Parathyroid adenoma (tissue), 2 donors: ENCODE measurements around the gene SELENOP.

Experiments
- H2AFZ ChIP-seq: fragments of 300-600 bp; sonication (generic); one replicate; pipeline ENCODE4 v1.7.0; 2017; ENCODE audit warnings: antibody characterized with exemption, mild to moderate bottlenecking
- H3K27ac ChIP-seq: fragments of 300-600 bp; sonication (generic); one replicate; pipeline ENCODE4 v1.7.0; 2017
- H3K27me3 ChIP-seq: fragments of 300-600 bp; sonication (generic); one replicate; pipeline ENCODE4 v1.7.0; 2017; ENCODE audit warnings: low read length; ENCODE audit not compliant: control insufficient read depth, insufficient read depth
- H3K36me3 ChIP-seq: fragments of 300-600 bp; sonication (generic); one replicate; pipeline ENCODE4 v1.7.0; 2017; ENCODE audit warnings: low read length; ENCODE audit not compliant: control insufficient read depth, insufficient read depth
- H3K4me1 ChIP-seq: fragments of 300-600 bp; sonication (generic); one replicate; pipeline ENCODE4 v1.7.0; 2017; ENCODE audit warnings: control low read depth
- H3K4me2 ChIP-seq: fragments of 300-600 bp; sonication (generic); one replicate; pipeline ENCODE4 v1.7.0; 2017; ENCODE audit warnings: low read length
- H3K4me3 ChIP-seq: fragments of 300-600 bp; sonication (generic); one replicate; pipeline ENCODE4 v1.7.0; 2017; ENCODE audit warnings: low read depth, low read length
- H3K79me2 ChIP-seq: fragments of 300-600 bp; sonication (generic); one replicate; pipeline ENCODE4 v1.7.0; 2017; ENCODE audit warnings: control low read depth
- H3K9ac ChIP-seq: fragments of 300-600 bp; sonication (generic); one replicate; pipeline ENCODE4 v1.7.0; 2017; ENCODE audit warnings: mild to moderate bottlenecking
- H3K9me3 ChIP-seq: fragments of 300-600 bp; sonication (generic); one replicate; pipeline ENCODE4 v1.7.0; 2017; ENCODE audit warnings: low read length; ENCODE audit not compliant: control insufficient read depth
- TF ChIP-seq, protein P1 (sequence below): fragments of 300-600 bp; sonication (generic); IDR thresholded peaks from one replicate; pipeline ENCODE4 v1.7.0; 2017; ENCODE audit warnings: antibody characterized with exemption, mild to moderate bottlenecking
- donor health status: primary hyperparathyroidism.

The SELENOP gene

DNA sequence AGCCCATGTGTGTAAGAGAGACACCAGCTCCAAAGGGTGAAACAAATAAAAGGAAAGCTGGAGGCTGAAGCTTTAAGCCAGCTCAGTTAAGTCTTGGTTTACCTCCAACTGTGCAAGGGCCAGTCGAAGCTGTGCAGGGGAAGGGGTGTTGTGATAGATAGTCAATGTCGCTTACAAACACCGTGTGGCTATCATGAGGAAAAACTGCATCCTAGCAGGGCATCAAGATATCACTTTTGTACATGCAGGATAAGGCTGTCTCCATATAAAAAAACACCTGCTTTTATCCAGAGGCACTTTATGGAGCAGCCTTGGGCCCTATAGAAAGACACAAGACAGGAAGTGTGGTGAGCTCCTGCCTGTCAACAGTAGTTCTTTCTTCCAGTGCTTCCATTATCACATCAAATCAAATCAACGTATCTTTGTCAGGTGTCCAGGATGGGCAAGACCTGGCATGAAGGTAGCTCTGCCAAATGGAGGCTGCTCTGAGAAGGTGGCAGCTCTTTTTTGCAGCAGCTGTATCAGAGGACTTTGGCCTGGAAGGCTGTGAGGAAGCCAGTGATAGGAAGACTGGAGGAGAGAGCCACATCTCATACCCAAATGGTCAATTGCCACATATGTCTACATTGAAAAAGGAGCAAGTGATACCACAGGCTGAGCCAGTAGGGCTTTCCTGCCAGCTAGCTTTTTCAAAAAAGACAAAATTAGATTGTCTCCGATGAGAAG is 29.3 kb upstream of the SELENOP start:
- TF ChIP-seq, protein P1, sequence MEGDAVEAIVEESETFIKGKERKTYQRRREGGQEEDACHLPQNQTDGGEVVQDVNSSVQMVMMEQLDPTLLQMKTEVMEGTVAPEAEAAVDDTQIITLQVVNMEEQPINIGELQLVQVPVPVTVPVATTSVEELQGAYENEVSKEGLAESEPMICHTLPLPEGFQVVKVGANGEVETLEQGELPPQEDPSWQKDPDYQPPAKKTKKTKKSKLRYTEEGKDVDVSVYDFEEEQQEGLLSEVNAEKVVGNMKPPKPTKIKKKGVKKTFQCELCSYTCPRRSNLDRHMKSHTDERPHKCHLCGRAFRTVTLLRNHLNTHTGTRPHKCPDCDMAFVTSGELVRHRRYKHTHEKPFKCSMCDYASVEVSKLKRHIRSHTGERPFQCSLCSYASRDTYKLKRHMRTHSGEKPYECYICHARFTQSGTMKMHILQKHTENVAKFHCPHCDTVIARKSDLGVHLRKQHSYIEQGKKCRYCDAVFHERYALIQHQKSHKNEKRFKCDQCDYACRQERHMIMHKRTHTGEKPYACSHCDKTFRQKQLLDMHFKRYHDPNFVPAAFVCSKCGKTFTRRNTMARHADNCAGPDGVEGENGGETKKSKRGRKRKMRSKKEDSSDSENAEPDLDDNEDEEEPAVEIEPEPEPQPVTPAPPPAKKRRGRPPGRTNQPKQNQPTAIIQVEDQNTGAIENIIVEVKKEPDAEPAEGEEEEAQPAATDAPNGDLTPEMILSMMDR, result no peak
- Histone ChIP-seq H3K4me2 (no peak overlapping the region), H3K4me3 (no peak overlapping the region), H3K4me1 (peaks cover 3% of the 10 kb centered on the region), H3K27me3 (no peaks in the 10 kb centered on the region), H3K27ac (no peak overlapping the region), H3K9ac (no peak overlapping the region), H3K79me2 (no peaks in the 10 kb centered on the region), H3K36me3 (no peaks in the 10 kb centered on the region), H2AFZ (peak overlapping the region; percentile 76), H3K9me3 (no peaks in the 10 kb centered on the region)

DNA sequence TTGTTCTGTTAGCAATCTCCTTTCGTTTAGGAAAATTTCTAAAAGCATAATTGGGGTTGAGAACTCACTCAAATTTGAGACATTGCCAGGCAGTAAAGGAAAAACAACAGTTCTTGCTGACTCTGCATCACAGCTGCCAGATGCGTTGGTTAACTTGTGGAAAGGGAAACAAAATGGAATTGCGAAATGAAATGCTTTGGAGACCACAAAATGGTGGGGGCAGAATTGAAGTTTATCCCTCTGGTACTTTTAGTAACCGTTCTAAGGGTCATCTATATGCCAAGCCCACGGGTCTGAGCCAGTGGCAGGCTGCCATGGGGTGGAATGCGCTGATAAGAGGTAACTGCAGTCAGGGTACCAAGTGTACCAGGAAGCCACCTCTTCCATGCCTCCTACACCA is 28.6 kb upstream of the SELENOP start:
- H3K27ac ChIP-seq, result peak overlapping the region; percentile 7
- no peaks in the 10 kb centered on the region for H3K9me3 ChIP-seq
- peak overlapping the region; percentile 76 for H2AFZ ChIP-seq
- H3K4me2 ChIP-seq, result peak overlapping the region; percentile 63
- no peaks in the 10 kb centered on the region for H3K79me2 ChIP-seq
- peaks cover 3% of the 10 kb centered on the region for H3K4me1 ChIP-seq
- no peak overlapping the region for H3K9ac ChIP-seq
- TF ChIP-seq, protein P1, result no peak
- H3K4me3 ChIP-seq, result peak overlapping the region; percentile 33
- no peaks in the 10 kb centered on the region for H3K36me3 ChIP-seq
- no peaks in the 10 kb centered on the region for H3K27me3 ChIP-seq

DNA sequence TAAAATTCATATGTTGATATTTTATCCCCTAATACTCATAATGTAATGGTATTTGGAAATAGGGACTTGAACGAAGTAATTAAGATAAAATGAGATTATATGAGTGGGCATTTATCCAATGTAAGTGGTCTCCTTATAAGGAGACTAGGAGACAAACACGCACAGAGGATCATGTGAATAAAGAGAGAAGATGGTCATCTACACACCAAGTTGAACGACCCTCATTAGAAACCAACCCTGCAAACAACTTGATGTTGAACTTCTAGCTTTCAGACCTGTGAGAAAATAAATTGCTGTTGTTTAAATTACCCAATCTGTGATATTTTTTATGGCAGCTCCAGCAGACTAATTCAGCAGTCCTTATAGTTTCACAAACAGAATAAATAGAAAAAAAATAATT is 27.5 kb upstream of the SELENOP start:
- H3K9ac ChIP-seq, result no peak overlapping the region
- no peaks in the 10 kb centered on the region for H3K27me3 ChIP-seq
- no peak overlapping the region for H3K4me2 ChIP-seq
- H2AFZ ChIP-seq, result no peak overlapping the region
- no peak overlapping the region for H3K4me3 ChIP-seq
- H3K79me2 ChIP-seq, result no peaks in the 10 kb centered on the region
- peaks cover 3% of the 10 kb centered on the region for H3K4me1 ChIP-seq
- H3K36me3 ChIP-seq, result no peaks in the 10 kb centered on the region
- H3K27ac ChIP-seq, result no peak overlapping the region
- TF ChIP-seq, protein P1, result no peak
- H3K9me3 ChIP-seq, result no peaks in the 10 kb centered on the region

DNA sequence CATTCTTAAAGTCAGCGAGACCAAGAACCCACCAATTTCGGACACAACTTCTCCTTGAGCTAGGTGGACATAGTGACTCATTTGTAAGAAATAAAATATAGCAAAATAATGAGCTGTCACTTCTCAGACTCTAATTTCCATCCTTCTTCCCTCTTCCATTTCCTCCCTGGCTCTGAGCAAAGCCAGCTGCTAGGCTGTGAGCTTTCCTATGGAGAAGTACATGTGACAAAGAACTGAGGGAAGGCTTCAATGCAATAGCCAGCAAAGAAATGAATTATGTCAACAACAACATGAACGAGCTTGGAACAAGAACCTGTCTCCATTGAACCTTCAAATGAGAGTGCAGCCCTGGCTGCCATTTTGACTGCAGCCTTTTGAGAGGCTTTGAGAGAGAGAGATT is 25.9 kb upstream of the SELENOP start:
- TF ChIP-seq, protein P1, result no peak
- Histone ChIP-seq H3K27me3 (no peaks in the 10 kb centered on the region), H3K9me3 (no peaks in the 10 kb centered on the region), H3K4me3 (no peak overlapping the region), H3K36me3 (no peaks in the 10 kb centered on the region), H3K4me1 (peaks cover 3% of the 10 kb centered on the region), H2AFZ (no peak overlapping the region), H3K4me2 (no peak overlapping the region), H3K9ac (no peak overlapping the region), H3K27ac (no peak overlapping the region), H3K79me2 (no peaks in the 10 kb centered on the region)
